Kidney (tissue), 14 donors: ENCODE measurements around the gene NT5C2. TPM values are rescaled to one million over a fixed set of nuclear protein-coding genes. Genes with fewer than 3 reads are reported as not detected.
A peak's percentile ranks its signal among the peaks of the same experiment; 100 is the strongest.
"Not testable (repeated sequence)": the region's sequence is repeated elsewhere in the genome, so short reads cannot be mapped to it uniquely, and the experiment has no call there.

ENCODE experiments used
- DNase-seq, 5 donors: peaks; one replicate each; pipeline ENCODE4 v3.0.0-alpha.2; 2013 to 2020
- FAIRE-seq: peaks from 2 replicates; lab custom pipeline; 2012; peaks lifted over from hg19 to GRCh38; lab: Jason Lieb, UNC
- H3K27ac ChIP-seq, 2 donors: one replicate each; pipeline ENCODE4 v1.7.0; 2013; ENCODE audit warnings: low read depth in 2 of 2, low read length in 2 of 2, inconsistent platforms in 1 of 2
- H3K27me3 ChIP-seq: one replicate; pipeline ENCODE4 v1.7.1; 2013; ENCODE audit warnings: low read length, inconsistent platforms; ENCODE audit not compliant: control insufficient read depth, insufficient read depth
- H3K36me3 ChIP-seq, 3 donors: one replicate each; pipeline versions ENCODE4 v1.7.0 to v1.7.1; 2013; ENCODE audit warnings: low read length in 3 of 3, control low read depth in 1 of 3, inconsistent platforms in 1 of 3; ENCODE audit not compliant: insufficient read depth in 3 of 3, control insufficient read depth in 2 of 3
- H3K4me1 ChIP-seq, 3 donors: one replicate each; pipeline versions ENCODE4 v1.7.0 to v1.7.1; 2013; ENCODE audit warnings: low read length in 3 of 3, inconsistent platforms in 1 of 3, low read depth in 1 of 3; ENCODE audit not compliant: control insufficient read depth in 2 of 3, insufficient read depth in 2 of 3
- H3K4me3 ChIP-seq, 3 donors: one replicate each; pipeline versions ENCODE4 v1.7.0 to v1.8.1; 2013; ENCODE audit warnings: low read length in 3 of 3, control low read depth in 1 of 3, inconsistent platforms in 1 of 3
- H3K9ac ChIP-seq, 3 donors: one replicate each; pipeline versions ENCODE4 v1.7.0 to v1.7.1; 2013; ENCODE audit warnings: low read length in 3 of 3, control low read depth in 1 of 3, inconsistent platforms in 1 of 3
- H3K9me3 ChIP-seq, 3 donors: one replicate each; pipeline versions ENCODE4 v1.7.0 to v1.7.1; 2013; ENCODE audit warnings: low read length in 3 of 3, control low read depth in 1 of 3, inconsistent platforms in 1 of 3; ENCODE audit not compliant: control insufficient read depth in 2 of 3, insufficient read depth in 1 of 3
- CTCF ChIP-seq: IDR thresholded peaks from 3 replicates; pipeline ENCODE4 v1.5.1; 2012; ENCODE audit warnings: mild to moderate bottlenecking, moderate library complexity, borderline replicate concordance; ENCODE audit not compliant: insufficient read depth; ENCODE audit errors: extremely low read depth
- intact Hi-C: fragments of 100-400 bp; cut with DNase I; formaldehyde crosslinking; loops from one replicate; pipeline ENCODE4 v1.11.1; 2022
- polyA plus RNA-seq: library from polyadenylated mRNA; stranded (reverse); fragments of 350-450 nt; fragmentation: Illumina TruSeq; extraction: RNeasy Lipid Tissue Mini Kit (QIAGEN cat#74804); gene quantifications from one replicate; pipeline ENCODE4 v1.2.3, GENCODE V29; 2014; ENCODE audit warnings: low read depth, low replicate concordance; ENCODE audit not compliant: insufficient read depth
- total RNA-seq: library from RNA; stranded (reverse); fragmentation: NEBNext Ultra II Directional; extraction: Animal tissue kit (Norgen Biotek cat#: 25700); gene quantifications from one replicate; pipeline ENCODE4 v1.2.1, GENCODE V29; 2021
- donor health status: control.
- donor health status: control.
- donor health status: control.
- donor health status: control.
- donor health status: control.
- donor health status: DM: yes; HTN: yes; CAD: no.
- donor health status: Normal renal cell carcinoma (clear cell type).

Gene NT5C2
- total and polyA plus RNA-seq, 2 donors from 2014 or later = 30.9 to 91.7 TPM

- intact Hi-C loops = no loop called here
- no peak for DNase-seq
- no peaks in the 10 kb centered on the region for H3K36me3 ChIP-seq
- no peak for FAIRE-seq
- H3K27ac ChIP-seq = no peak overlapping the region
- no peaks in the 10 kb centered on the region for H3K27me3 ChIP-seq
- TF ChIP-seq CTCF = no peak
- H3K9me3 ChIP-seq = no peaks in the 10 kb centered on the region
- H3K4me3 ChIP-seq = peak overlapping the region in 2 of 3 donors; percentile 67 to 81
- H3K9ac ChIP-seq = peak overlapping the region in 1 of 3 donors; percentile 38
- peaks cover 0 to 11% (median 8%) of the 10 kb centered on the region in 3 donors for H3K4me1 ChIP-seq
Observed at GRCh38 chr10:103193820-103194529, 903 bp upstream of the NT5C2 start.

- TF ChIP-seq CTCF = no peak
- no peak for FAIRE-seq
- H3K27ac ChIP-seq = peak overlapping the region; percentile 97 to 99
- no peaks in the 10 kb centered on the region for H3K36me3 ChIP-seq
- peak overlapping the region; percentile 79 to 93 (median 85) for H3K4me3 ChIP-seq
- intact Hi-C loops = no loop called here
- H3K9ac ChIP-seq = peak overlapping the region; percentile 66 to 96 (median 72)
- no peaks in the 10 kb centered on the region for H3K9me3 ChIP-seq
- peak; percentile 78 to 94 (median 89) for DNase-seq
- H3K27me3 ChIP-seq = no peaks in the 10 kb centered on the region
- peaks cover 0 to 17% (median 8%) of the 10 kb centered on the region in 3 donors for H3K4me1 ChIP-seq
Observed at GRCh38 chr10:103192451-103193106, 493 bp downstream of the NT5C2 start.

- DNase-seq (peak in 1 of 5 donors; percentile 44), FAIRE-seq (no peak)
- H3K36me3 ChIP-seq = no peaks in the 10 kb centered on the region
- no peaks in the 10 kb centered on the region for H3K9me3 ChIP-seq
- no peak for TF ChIP-seq CTCF
- H3K27ac ChIP-seq = peak overlapping the region; percentile 97 to 99
- peak overlapping the region; percentile 66 to 96 (median 72) for H3K9ac ChIP-seq
- H3K27me3 ChIP-seq = no peaks in the 10 kb centered on the region
- peaks cover 0 to 17% (median 8%) of the 10 kb centered on the region in 3 donors for H3K4me1 ChIP-seq
- peak overlapping the region; percentile 79 to 93 (median 85) for H3K4me3 ChIP-seq
- intact Hi-C loops = no loop called here
Observed at GRCh38 chr10:103192089-103192450, 1.0 kb downstream of the NT5C2 start.

GRCh38 chr10:103191198-103191597 is 1.9 kb downstream of the NT5C2 start:
- H3K4me1 ChIP-seq = peaks cover 0 to 17% (median 8%) of the 10 kb centered on the region in 3 donors
- H3K4me3 ChIP-seq = peak overlapping the region in 2 of 3 donors; percentile 85 to 93
- H3K36me3 ChIP-seq, intact Hi-C loops, FAIRE-seq, H3K27ac ChIP-seq, H3K9me3 ChIP-seq, H3K27me3 ChIP-seq, DNase-seq: not testable (repeated sequence)
- H3K9ac ChIP-seq = peak overlapping the region in 1 of 3 donors; percentile 96
